Right renal pelvis (tissue), 4 donors: ENCODE data around the gene PCARE. TPM values are rescaled to one million over a fixed set of nuclear protein-coding genes. Genes with fewer than 3 reads are reported as not detected.
A peak's percentile ranks its signal among the peaks of the same experiment; 100 is the strongest.

Experiments
- DNase-seq, 4 donors: peaks; one replicate each; pipeline ENCODE4 v3.0.0-alpha.2; 2013; ENCODE audit warnings: low read depth in 4 of 4, low spot score in 3 of 4, missing footprints in 1 of 4
- polyA plus RNA-seq, 4 donors: library from polyadenylated mRNA; unstranded; fragments of 120-200 nt; gene quantifications; one replicate each; pipeline ENCODE4 v1.2.1, GENCODE V29; 2013; ENCODE audit not compliant: insufficient read length in 4 of 4

PCARE gene
- polyA plus RNA-seq, 4 donors, result 0.34 to 0.48 (median 0.43) TPM

- no peak for DNase-seq
Measured at GRCh38 chr2:29064746-29065067, 9.6 kb downstream of the PCARE start.

- DNase-seq, result no peak
Measured at GRCh38 chr2:29064346-29064715, 10.0 kb downstream of the PCARE start.

GRCh38 chr2:29063646-29064345 lies 10.5 kb downstream of the PCARE start:
- no peak for DNase-seq

GRCh38 chr2:29063056-29063455 lies 11.3 kb downstream of the PCARE start:
- no peak for DNase-seq

GRCh38 chr2:29062371-29062770 lies 12.0 kb downstream of the PCARE start:
- no peak for DNase-seq

- no peak for DNase-seq
Measured at GRCh38 chr2:29061616-29062015, 12.7 kb downstream of the PCARE start.

GRCh38 chr2:29061176-29061575 lies 13.1 kb downstream of the PCARE start:
- no peak for DNase-seq

GRCh38 chr2:29060441-29060840 lies 13.9 kb downstream of the PCARE start:
- DNase-seq, result peak in 1 of 4 donors; percentile 24

GRCh38 chr2:29059624-29060023 lies 14.7 kb downstream of the PCARE start:
- no peak for DNase-seq

- DNase-seq, result no peak
Measured at GRCh38 chr2:29057006-29057405, 17.3 kb downstream of the PCARE start.

- no peak for DNase-seq
Measured at GRCh38 chr2:29056452-29056851, 17.9 kb downstream of the PCARE start.

- no peak for DNase-seq
Measured at GRCh38 chr2:29055601-29056000, 18.7 kb downstream of the PCARE start.

GRCh38 chr2:29054430-29054829 lies 19.9 kb downstream of the PCARE start:
- DNase-seq, result no peak

GRCh38 chr2:29053670-29054400 lies 20.5 kb downstream of the PCARE start:
- DNase-seq, result no peak

- DNase-seq, result no peak
Measured at GRCh38 chr2:29053223-29053622, 21.1 kb downstream of the PCARE start.

GRCh38 chr2:29052807-29053206 lies 21.5 kb downstream of the PCARE start:
- no peak for DNase-seq

GRCh38 chr2:29051730-29052129 lies 22.6 kb downstream of the PCARE start:
- no peak for DNase-seq

GRCh38 chr2:29050591-29050990 lies 23.7 kb downstream of the PCARE start:
- DNase-seq, result no peak

- no peak for DNase-seq
Measured at GRCh38 chr2:29047083-29047845, 27.1 kb downstream of the PCARE start.

GRCh38 chr2:29046321-29046720 lies 28.0 kb downstream of the PCARE start:
- DNase-seq, result no peak

- no peak for DNase-seq
Measured at GRCh38 chr2:29044459-29044858, 29.9 kb downstream of the PCARE start.
